Osteocyte (in vitro differentiated cells): ENCODE results near the gene PGF. TPM values are rescaled to one million over a fixed set of nuclear protein-coding genes. Genes with fewer than 3 reads are reported as not detected.

ENCODE experiments used
- DNase-seq: peaks from one replicate; pipeline ENCODE4 v3.0.0; 2021; ENCODE audit warnings: mixed read lengths; ENCODE audit not compliant: unreplicated experiment; ENCODE audit errors: extremely low spot score
- H3K27ac Mint-ChIP-seq: one replicate; pipeline ENCODE4 v1.8.0; 2021; ENCODE audit warnings: mild to moderate bottlenecking, mixed read lengths; ENCODE audit not compliant: unreplicated experiment
- H3K27me3 Mint-ChIP-seq: one replicate; pipeline ENCODE4 v1.8.0; 2021; ENCODE audit warnings: mixed read lengths; ENCODE audit not compliant: unreplicated experiment
- H3K36me3 Mint-ChIP-seq: one replicate; pipeline ENCODE4 v1.8.0; 2021; ENCODE audit warnings: mixed read lengths; ENCODE audit not compliant: unreplicated experiment
- H3K4me1 Mint-ChIP-seq: one replicate; pipeline ENCODE4 v1.8.0; 2021; ENCODE audit warnings: mixed read lengths; ENCODE audit not compliant: unreplicated experiment
- H3K4me3 Mint-ChIP-seq: one replicate; pipeline ENCODE4 v1.8.0; 2021; ENCODE audit warnings: mild to moderate bottlenecking, moderate library complexity, mixed read lengths; ENCODE audit not compliant: unreplicated experiment
- H3K9me3 Mint-ChIP-seq: one replicate; pipeline ENCODE4 v1.8.0; 2021; ENCODE audit warnings: mixed read lengths; ENCODE audit not compliant: unreplicated experiment
- total RNA-seq: library from RNA; stranded (reverse); gene quantifications from 2 replicates; pipeline ENCODE4 v1.2.1, GENCODE V29; 2021
- TF ChIP-seq, protein P1 (sequence below): fragments of 200-600 bp; sonication (generic); IDR thresholded peaks from 2 replicates; pipeline ENCODE4 v1.5.0; 2021; ENCODE audit warnings: antibody characterized with exemption, mild to moderate bottlenecking, moderate library complexity

Gene PGF
- total RNA-seq, 1 donor from 2014 or later, result 3.9 TPM

DNA sequence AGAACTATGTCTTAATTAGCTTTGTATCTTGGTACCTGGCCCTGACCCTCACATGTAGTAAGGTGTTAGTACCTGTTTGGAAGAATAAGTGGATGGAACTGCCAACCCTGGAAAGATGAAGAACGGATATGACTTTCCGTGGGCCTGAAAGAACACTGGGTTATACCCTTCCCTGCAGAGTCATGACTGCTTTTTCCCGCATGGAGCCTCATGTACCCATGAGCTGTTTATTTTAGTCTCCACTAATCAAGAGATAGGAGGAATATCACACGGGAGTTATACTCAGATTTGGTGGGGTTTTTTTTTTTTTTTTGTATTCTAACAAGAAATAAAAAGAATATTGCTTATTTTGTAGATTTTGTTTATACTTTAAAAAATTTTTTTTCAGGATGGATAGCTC, 57.8 kb downstream of the PGF start:
- no peak for DNase-seq
- Mint-ChIP-seq H3K9me3 (no peaks in the 10 kb centered on the region), H3K27ac (no peak overlapping the region), H3K4me1 (no peaks in the 10 kb centered on the region), H3K4me3 (no peak overlapping the region), H3K36me3 (peaks cover 70% of the 10 kb centered on the region), H3K27me3 (no peaks in the 10 kb centered on the region)
- TF ChIP-seq, protein P1, sequence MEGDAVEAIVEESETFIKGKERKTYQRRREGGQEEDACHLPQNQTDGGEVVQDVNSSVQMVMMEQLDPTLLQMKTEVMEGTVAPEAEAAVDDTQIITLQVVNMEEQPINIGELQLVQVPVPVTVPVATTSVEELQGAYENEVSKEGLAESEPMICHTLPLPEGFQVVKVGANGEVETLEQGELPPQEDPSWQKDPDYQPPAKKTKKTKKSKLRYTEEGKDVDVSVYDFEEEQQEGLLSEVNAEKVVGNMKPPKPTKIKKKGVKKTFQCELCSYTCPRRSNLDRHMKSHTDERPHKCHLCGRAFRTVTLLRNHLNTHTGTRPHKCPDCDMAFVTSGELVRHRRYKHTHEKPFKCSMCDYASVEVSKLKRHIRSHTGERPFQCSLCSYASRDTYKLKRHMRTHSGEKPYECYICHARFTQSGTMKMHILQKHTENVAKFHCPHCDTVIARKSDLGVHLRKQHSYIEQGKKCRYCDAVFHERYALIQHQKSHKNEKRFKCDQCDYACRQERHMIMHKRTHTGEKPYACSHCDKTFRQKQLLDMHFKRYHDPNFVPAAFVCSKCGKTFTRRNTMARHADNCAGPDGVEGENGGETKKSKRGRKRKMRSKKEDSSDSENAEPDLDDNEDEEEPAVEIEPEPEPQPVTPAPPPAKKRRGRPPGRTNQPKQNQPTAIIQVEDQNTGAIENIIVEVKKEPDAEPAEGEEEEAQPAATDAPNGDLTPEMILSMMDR, result no peak

DNA sequence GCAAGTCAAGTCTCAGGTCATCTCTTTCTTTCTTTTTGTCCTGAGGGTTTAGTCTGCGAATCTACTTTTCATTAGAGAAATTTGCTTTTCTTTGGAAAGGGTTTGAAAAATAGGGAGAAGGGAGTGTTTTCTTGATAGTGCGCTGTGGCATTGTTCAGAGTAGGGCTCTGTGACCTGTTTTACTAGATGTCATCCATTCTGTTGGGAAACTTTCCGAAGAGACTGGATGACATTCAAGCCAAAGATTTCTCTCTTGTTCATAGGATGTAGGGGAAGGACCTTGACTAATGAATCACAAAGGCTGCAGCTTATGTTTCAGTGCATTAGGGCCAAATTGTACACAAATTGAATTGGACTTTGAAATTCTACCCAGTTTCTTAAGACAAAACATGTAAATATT, 59.0 kb downstream of the PGF start:
- Mint-ChIP-seq H3K9me3 (no peaks in the 10 kb centered on the region), H3K36me3 (peaks cover 62% of the 10 kb centered on the region), H3K27me3 (no peaks in the 10 kb centered on the region), H3K27ac (peak overlapping the region; percentile 1), H3K4me3 (no peak overlapping the region), H3K4me1 (peaks cover 6% of the 10 kb centered on the region)
- TF ChIP-seq, protein P1, result no peak
- DNase-seq, result no peak

DNA sequence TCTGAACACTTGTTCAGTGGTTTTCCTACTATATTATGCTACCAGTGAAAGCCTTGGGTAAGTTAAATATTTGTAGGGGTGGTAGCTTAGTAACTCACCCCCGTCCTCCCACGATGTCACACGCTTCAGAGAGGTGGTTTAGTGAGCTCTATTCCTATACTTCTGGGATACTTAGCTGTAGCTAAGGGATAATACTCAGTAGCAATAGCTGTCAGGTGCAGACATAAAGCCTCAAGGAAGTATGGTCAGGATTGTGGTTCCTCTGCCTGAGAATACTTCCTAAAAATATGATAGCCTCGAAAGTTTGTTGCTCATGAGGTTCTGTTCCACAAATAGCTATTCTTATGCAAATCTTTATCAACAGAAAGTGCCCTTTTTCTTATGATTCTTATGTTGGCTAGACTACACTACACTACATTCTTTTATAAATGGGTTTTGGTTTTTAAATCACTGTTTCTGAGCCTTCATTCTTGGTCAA, 61.7 kb downstream of the PGF start:
- H3K9me3 Mint-ChIP-seq, result no peaks in the 10 kb centered on the region

DNA sequence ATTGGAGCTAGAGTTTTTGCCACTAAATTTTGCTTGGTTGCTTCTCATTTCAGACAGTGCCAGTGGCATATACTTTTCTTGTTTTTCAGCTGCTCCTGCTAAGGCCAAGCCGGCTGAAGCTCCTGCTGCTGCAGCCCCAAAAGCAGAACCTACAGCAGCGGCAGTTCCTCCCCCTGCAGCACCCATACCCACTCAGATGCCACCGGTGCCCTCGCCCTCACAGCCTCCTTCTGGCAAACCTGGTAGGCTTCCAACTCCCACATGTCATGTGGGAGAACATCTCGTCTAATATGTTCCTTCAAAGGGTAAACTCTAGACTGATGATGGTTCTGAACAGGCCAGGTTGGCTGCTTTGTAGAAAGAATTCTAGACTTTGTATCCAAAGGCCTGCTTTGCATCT, 62.7 kb downstream of the PGF start:
- no peak overlapping the region for H3K4me3 Mint-ChIP-seq
- H3K9me3 Mint-ChIP-seq, result no peaks in the 10 kb centered on the region
- H3K36me3 Mint-ChIP-seq, result peaks cover 49% of the 10 kb centered on the region
- TF ChIP-seq, protein P1, result no peak
- peaks cover 9% of the 10 kb centered on the region for H3K4me1 Mint-ChIP-seq
- no peak for DNase-seq
- H3K27ac Mint-ChIP-seq, result no peak overlapping the region
- no peaks in the 10 kb centered on the region for H3K27me3 Mint-ChIP-seq

More for the DNA sequence above, 61.7 kb downstream of the PGF start:
- no peak overlapping the region for H3K4me3 Mint-ChIP-seq
- peaks cover 6% of the 10 kb centered on the region for H3K4me1 Mint-ChIP-seq
- DNase-seq, result no peak
- no peaks in the 10 kb centered on the region for H3K27me3 Mint-ChIP-seq
- TF ChIP-seq, protein P1, result no peak
- no peak overlapping the region for H3K27ac Mint-ChIP-seq
- peaks cover 58% of the 10 kb centered on the region for H3K36me3 Mint-ChIP-seq

DNA sequence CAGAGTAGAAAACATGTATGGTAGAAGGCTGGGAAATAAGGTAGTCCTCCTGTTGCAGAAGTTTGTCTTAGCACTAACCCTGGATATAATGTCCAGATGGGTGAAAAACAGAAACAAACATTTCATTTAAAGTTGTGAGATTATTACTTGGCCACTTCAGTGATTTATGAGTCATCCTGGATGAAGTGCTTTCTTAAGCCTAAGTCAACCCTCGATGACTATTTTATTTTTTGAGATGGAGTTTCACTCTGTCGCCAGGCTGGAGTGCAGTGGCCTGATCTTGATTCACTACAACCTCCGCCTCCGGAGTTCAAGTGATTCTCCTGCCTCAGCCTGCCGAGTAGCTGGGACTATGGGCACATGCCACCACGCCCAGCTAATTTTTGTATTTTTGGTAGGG, 63.5 kb downstream of the PGF start:
- TF ChIP-seq, protein P1, result no peak
- peaks cover 9% of the 10 kb centered on the region for H3K4me1 Mint-ChIP-seq
- H3K27me3 Mint-ChIP-seq, result no peaks in the 10 kb centered on the region
- no peaks in the 10 kb centered on the region for H3K9me3 Mint-ChIP-seq
- no peak overlapping the region for H3K4me3 Mint-ChIP-seq
- no peak overlapping the region for H3K27ac Mint-ChIP-seq
- no peak for DNase-seq
- peaks cover 41% of the 10 kb centered on the region for H3K36me3 Mint-ChIP-seq

Other genes starting within 250 kb of the PGF start
- gene AREL1, start 242.5 kb downstream of the PGF start, total RNA-seq, result 45.6 and 47.7 TPM in 2 replicates
- 59.5 and 61.6 TPM in 2 replicates for gene FCF1, start 242.5 kb downstream of the PGF start, total RNA-seq
- gene YLPM1, start 192.3 kb downstream of the PGF start, total RNA-seq, result 88.3 and 88.4 TPM in 2 replicates
- not detected in 2 replicates for gene PROX2, start 79.5 kb downstream of the PGF start, total RNA-seq
- 101 and 107 TPM in 2 replicates for gene DLST, start 73.7 kb downstream of the PGF start, total RNA-seq
- 0.65 and 0.97 TPM in 2 replicates for gene RPS6KL1, start 32.3 kb downstream of the PGF start, total RNA-seq
- gene EIF2B2, start 47.3 kb upstream of the PGF start, total RNA-seq, result 44.4 and 46.7 TPM in 2 replicates
- gene MLH3, start 95.9 kb upstream of the PGF start, total RNA-seq, result 21.8 and 22.9 TPM in 2 replicates
- 8.8 and 10.4 TPM in 2 replicates for gene ACYP1, start 108.4 kb upstream of the PGF start, total RNA-seq
- gene ZC2HC1C, start 114.0 kb upstream of the PGF start, total RNA-seq, result 0.08 and 1.0 TPM in 2 replicates
- 116 and 117 TPM in 2 replicates for gene NEK9, start 171.5 kb upstream of the PGF start, total RNA-seq
- gene TMED10, start 221.0 kb upstream of the PGF start, total RNA-seq, result 380 and 409 TPM in 2 replicates